GM18873 (cell line): ENCODE data around the gene COX14.
"Not testable (repeated sequence)": the region's sequence is repeated elsewhere in the genome, so short reads cannot be mapped to it uniquely, and the experiment has no call there.

Source experiments
- ATAC-seq: cut with Tn5 transposase; IDR thresholded peaks from one replicate; pipeline ENCODE4 v1.9.1; 2021; ENCODE audit warnings: mild to moderate bottlenecking, moderate library complexity, moderate number of reproducible peaks; ENCODE audit not compliant: unreplicated experiment, low FRiP score

Gene COX14

DNA sequence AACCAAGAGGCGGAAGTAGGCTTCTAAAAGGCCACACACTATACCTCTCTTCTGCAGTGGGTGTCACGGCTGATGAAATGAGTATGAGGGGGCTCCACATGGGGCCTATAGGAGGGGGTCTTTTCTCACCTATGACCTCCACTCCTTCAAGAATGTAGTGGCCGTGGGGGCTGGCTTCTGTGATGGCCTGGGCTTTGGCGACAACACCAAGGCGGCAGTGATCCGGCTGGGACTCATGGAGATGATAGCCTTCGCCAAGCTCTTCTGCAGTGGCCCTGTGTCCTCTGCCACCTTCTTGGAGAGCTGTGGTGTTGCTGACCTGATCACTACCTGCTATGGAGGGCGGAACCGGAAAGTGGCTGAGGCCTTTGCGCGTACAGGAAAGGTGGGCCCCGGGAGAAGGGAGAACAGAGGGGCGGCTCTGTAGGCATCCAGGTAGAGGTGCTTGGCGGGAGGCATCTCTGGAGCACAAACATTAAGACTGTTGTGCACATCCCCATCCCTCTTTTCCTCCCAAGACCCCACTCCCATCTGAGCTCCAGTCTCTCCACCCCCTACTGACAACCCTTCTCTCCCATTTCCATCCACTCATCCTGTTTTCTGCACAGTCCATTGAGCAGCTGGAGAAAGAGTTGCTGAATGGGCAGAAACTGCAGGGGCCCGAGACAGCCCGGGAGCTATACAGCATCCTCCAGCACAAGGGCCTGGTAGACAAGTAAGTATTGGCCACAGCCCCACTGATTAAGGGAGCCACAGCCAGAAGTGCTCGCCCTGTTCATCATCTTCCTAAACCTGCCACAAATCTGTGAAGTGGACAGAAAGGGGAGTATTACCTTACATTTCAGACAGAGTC is 4.4 kb upstream of the COX14 start:
- ATAC-seq, result no peak

DNA sequence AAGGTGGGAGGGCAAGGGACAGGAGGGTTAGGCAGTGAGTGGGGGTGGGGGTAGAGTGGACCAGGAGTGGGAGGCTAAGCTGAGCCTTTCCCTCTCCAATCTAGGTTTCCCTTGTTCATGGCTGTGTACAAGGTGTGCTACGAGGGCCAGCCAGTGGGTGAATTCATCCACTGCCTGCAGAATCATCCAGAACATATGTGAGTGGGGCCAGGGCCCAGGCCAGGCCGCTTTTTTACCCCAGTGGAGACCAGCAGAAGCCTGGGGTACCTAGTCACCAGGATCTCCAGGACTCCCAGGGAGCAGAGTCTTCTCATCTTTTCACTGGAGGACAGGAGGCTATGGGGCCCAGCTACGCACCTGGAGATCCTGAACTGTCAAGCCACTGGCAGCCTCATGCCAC is 2.7 kb upstream of the COX14 start:
- no peak for ATAC-seq

DNA sequence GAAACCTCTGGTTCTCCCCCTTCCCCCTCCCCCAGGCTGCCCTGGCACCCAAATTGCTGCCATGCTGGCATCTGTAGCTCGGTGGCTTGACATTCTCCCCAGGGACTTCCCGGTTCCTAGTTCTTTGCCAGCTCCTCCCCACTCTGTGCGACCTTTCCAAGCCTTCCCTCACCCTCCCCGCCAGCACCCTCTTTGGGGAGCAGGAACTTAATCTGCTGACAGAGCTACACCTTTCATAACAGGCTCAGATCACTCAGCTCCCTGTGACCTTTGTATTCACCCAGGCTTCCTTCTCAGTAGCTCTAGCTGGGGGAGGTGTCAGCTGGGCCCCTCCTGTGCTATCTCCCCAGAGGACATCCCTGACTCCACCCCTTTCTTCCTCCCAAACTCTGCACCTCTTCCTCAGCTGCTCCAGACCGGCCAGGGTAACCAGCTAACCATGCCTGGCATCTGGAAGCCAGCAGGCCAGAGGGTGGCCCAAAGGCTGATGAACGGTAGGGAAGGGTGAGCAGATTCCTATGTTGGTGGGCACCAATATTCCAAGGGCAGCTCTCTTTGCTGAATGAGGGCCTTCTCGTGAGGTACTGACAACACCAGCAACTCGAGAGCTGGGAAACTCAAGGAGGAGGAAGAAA is 1.8 kb upstream of the COX14 start:
- ATAC-seq, result no peak

DNA sequence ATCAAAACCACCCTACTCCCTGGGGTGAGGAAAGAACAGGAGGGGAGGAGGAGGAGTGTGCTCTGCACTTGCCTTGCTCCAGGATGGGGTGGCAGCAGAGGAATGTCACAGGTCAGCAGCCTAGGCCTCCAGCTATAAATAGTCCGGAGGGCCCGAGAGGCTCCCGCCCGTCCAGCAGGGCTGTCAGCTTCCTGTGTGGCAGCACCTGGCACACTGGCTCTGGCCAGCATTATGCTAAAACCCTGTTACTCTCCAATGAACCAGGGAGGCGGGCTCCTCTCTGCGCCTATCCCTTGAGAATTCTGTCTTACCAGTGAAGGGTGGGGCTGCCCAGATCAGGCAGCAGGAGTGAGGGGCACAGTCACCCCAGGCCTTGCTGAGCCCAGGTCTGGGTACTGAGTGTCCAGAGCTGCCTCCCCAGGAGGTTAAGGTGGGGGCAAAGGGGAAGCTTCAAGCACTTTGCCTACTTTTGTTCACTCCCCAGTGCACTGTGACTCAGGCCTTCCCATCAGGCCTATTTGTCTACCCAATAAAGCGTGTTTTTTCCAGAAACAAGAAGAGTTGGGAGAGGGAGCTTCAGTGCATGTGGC is 1.2 kb upstream of the COX14 start:
- no peak for ATAC-seq

DNA sequence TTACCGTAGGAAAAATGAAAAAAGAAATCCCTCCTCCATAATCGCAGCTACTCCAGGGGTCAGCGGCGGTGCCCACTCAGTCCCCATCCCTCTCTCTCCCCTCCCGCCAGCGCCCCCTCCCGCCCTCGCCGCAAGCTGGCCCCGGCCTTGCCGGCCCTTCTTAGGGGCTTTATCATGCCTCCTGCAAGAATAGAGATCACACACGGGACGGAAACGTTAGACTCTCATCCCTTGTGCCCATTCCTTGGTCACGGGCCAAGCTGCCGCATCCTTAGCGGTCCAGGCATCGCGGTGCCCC is 692 bp upstream of the COX14 start:
- no peak for ATAC-seq

DNA sequence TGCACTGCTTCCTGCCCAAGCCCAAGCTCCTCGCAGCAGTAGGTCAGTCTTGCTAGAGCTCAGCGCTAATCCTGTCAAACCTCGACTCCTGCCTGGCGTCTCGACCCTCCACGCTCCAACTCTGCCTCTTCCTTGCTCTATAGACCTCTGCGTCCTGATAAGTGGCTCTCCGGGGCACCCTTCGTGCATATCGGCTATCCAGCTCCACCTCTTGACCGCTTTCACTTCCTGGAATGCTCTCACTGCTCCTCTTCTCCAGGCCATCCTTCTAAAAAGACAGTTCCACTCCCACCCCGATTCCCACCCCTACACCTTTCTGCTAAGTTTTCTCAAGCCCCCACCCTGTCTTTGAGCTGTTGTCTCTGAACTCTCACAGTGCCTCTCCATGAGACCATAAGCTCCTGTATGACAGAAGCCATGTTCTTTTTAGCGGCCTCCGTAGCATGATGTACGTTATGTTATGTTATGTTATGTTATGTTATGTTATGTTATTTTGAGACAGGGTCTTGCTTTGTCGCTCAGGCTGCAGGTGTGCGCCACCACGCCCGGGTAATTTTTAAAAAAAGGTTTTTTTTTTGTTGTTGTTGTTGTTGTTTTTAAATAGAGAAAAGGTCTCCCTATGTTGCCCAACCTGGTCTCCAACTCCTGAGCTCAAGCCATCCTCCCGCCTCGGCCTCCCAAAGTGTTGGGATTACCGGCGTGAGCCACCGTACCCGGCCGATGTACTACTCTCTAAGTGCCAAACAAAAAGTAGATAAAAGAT is 601 bp downstream of the COX14 start:
- no peak for ATAC-seq

DNA sequence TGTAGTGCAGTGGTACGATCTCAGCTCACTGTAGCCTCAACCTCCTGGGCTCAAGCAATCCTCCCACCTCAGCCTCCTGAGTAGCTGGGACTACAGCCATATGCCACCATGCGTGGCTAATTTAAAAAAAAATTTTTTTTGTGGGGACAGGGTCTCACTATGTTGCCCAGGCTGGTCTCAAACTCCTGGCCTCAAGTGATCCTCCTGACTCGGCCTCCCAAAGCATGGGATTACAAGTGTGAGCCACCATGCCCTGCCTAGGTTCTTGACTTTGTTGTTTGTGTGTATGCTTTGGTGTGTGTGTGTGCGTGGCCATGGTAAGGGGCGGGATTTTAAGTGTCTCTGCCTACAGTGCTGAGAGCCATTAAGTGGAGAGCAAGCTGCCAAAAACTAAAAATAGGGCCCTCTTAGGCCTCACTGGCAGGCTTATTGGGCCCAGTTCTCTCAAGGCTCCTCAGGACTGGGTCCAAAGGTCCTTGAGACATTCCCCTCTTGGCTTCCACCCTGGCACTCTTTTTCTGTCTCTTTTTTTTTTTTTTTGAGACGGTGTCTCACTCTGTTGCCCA is 5.1 kb downstream of the COX14 start:
- no peak for ATAC-seq

DNA sequence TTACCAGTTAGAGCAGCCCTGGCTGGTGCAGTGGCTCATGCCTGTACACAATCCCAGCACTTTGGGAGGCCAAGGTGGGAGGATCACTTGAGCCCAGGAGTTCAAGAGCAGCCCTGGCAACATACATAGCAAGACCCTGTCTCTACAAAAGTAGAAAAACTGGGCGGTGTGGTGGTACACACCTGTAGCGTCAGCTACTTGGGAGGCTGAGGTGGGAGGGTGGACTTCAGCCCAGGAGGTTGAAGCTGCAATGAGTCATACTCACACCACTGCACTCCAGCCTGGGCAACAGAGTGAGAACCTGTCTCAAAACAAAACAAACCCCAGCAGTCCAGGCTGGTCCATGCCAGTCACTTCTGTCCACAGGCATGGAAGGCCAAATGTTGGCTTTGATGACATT is 7.4 kb downstream of the COX14 start:
- ATAC-seq, result no peak

DNA sequence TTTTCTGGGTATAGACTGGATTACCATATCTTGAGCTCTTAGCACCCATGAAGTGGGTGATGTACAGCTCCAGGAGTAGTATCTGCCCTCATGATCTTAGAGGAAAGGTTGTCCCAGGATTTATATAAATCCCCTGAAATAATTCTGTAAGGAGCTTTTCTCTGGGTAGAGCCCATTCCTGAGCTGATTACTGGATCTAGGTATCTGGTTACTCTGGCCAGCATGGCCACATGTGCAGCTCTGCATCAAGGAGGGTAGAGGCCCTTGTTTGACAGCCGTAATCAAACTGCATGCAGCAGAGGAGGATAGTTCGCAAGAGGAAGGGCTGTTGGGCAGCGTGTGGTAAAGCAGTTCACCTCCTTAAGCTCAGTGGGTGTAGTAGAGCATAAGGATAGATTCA is 8.5 kb downstream of the COX14 start:
- no peak for ATAC-seq

DNA sequence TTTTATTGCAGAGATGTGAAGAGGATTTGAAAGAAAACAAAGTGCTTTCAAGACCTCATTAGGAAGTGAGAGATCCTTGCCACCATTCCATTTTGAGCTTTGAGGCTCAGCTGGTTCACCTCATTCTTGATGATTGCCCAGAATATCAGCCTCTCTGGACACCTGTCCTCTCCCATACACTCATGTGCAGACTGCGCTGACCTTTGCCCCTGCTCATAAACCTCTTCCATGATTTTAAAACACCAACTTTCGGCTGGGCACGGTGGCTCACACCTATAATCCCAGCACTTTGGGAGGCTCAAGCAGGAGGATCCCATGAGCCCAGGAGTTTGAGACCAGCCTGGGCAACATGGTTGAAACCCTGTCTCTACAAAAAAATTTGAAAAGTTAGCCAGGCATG is 8.9 kb downstream of the COX14 start:
- ATAC-seq, result no peak

DNA sequence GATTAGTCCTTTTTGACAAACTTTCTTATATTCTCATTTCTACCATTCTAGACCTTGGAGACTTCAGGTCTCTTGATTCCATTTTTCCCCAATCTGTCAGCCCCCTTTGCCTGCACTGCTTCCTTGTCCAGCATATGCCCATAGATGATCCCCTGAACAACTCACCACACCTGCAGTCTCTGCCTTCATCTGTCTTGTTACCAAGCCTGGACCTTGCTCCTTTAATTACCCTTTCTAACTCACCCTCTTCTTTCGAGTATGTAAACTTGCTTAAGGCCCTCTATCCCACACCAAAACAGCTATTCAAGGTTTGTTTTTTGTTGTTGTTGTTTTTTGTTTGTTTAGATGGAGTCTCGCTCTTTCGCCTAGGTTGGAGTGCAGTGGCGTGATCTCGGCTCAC is 9.6 kb downstream of the COX14 start:
- ATAC-seq, result no peak

DNA sequence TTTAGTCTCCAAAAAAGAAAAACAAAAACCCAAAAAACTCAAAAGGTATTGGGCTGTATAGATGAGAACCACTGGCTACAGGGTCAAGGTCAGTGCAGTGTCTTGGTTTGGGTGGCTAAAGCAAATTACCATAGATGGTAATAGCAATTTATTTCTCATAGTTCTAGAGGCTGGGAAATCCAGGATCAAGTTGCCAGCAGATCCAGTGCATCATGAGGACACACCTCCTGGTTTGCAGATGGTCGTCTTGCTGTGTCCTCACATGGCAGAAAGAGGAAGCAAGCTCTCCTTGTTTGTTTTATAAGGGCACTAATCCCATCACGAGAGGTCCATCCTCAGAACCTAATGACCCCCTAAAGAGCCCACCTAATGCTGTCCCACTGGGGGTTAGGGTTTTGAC is 11.2 kb downstream of the COX14 start:
- no peak for ATAC-seq

DNA sequence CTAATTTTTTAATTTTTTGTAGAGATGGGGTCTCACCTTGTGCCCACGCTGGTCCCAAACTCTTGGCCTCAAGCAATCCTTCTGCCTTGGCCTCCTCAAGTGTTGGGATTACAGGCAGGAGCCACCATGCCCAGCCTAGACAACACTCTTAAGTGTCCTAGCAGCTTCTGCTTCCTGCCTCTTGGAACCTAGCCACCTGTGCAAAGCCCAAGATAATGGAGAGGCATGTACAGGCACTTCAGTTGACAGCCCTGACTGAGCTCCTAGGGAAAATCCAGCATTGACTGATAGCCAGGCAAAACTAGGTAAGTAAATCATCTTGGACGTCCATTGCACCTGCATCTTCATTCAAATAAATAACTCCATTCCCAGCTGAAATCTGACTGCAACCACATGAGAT is 15.5 kb downstream of the COX14 start:
- no peak for ATAC-seq

DNA sequence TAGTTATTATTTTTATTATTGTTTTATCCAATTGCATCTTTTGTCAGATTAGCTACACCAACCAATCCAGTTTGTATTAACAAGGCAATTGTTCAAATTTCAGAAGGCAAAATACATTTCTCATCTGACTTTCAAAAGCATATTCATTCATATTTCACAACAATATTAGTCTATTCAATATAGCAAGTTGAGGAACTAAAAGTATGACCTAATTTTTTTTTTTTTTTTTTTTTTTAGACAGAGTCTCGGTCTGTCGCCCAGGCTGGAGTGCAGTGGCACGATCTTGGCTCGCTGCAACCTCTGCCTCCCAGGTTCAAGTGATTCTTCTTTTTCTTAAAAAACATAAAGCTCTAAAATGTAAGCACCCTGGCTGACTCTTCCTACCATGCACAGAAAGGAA is 17.3 kb downstream of the COX14 start:
- no peak for ATAC-seq

DNA sequence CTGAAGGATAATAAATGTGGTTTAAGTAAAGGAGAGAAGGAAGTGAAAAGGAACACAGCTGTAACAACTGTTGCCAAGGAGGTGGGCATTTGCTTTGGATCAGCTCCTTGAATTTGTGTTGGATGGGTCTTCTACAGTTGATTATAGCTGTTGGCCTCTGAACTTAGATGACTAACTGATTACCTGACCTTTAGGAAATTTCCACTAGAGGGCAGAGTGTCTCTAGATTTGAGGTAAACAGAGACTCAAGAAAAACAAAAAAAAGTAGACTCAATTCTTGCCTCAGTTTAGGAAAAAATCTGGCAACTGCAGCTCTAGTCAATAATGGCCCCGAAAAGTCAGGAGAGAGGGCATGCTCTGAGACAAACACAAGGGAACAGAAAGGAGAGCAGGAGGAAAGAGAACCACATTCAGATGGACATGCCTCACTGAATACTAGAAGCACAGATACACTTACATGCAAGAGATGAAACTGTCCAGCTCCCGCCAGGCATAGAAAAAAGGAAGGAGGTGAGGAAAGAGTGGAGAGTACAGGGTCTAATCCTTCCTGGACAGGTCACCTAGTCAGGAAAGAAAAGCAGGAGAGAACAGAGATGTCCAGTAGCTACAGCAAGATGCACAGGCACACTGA is 20.6 kb downstream of the COX14 start:
- no peak for ATAC-seq

DNA sequence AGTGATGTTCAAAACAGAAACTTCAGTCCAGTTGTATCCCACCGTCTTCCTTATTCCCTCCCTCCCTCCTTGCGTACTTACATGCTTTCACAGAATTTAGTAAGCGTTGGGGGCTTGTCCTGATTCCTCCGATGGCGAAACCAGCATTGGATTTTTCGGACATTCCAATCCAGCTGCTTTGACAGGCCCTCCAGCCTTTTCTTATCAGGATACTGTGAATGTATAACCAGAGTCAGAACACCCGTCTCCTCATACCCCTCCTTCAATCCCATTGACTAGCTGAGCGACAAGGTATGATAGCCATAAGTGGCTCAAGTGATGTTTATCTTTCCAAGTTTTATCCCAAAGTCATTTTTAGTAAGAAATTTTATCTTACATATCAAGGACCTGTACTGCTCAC is 31.0 kb downstream of the COX14 start:
- ATAC-seq, result no peak

DNA sequence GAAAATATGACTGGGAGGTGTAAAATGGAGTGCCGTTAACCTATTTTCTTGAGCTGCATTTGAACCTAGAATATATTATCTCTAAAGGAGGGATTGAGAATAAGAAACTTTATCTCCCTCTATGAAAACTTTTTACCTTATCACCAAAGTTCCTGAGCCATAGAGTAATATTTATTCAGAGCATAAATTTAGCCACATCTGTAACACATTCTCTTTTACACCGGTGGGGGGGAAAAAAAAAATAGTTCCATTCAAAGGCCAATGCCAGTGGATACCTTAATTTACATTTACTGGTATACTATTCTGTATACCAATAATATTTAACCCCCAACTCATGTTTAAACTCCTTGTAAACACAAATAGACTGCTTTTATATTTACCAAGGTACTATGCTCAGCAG is 33.4 kb downstream of the COX14 start:
- no peak for ATAC-seq

DNA sequence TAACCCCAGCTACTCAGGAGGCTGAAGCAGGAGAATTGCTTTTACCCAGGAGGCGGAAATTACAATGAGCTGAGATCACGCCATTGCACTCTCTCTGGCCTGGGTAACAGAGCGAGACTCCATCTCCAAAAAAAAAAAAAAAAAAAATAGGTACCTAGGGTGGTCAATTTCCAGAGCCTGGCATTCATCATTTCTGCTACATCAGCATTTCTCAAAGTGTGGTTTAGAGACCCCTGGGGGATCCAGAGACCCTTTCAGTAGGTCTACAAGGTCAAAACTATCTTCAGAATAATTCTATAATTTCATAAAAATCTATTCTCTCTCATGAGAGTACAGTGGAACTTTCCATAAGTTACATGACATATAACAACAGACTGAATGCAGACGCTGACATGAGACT is 35.2 kb downstream of the COX14 start:
- ATAC-seq, result no peak

DNA sequence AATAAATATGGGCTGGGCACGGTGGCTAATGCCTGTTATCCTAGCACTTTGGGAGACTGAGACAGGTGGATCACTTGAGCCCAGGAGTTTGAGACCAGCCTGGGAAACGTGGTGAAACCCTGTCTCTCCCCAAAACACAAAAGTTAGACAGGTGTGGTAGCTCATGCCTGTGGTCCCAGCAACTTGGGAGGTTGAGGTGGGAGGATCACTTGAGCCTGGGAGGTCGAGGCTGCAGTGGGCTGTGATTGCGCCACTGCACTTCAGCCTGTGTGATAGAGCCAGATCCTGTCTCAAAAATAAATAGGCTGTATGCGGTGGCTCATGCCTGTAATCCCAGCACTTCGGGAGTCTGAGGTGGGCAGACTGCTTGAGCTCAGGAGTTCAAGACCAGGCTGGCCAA is 36.0 kb downstream of the COX14 start:
- not testable (repeated sequence) for ATAC-seq

DNA sequence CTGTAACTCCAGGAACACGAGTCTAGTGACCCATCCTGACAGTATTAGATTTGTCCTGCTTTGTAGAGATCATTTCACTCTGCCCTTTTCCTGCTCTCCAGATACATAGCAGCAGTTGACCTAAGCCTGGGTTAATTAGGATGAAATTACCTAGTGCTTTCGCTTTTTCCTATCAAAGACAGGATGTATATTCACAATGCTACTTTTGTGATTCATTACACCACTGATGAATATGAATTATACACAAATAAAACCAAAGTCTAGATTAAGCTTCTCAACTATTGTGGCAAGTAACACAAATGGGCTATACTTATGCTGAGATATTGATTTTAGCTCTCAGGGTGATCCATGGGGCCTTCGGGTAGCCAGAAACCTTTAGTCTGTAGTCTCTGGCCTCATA is 37.3 kb downstream of the COX14 start:
- no peak for ATAC-seq
